IgD-negative memory B cell (primary cell): ENCODE results near the gene MSX2. TPM values are rescaled to one million over a fixed set of nuclear protein-coding genes. Genes with fewer than 3 reads are reported as not detected.

Experiments
- H3K27ac Mint-ChIP-seq, 3 donors: one replicate each; pipeline ENCODE4 v1.8.0; 2020 to 2022; ENCODE audit warnings: mild to moderate bottlenecking in 3 of 3, mixed read lengths in 3 of 3, moderate library complexity in 1 of 3
- H3K27me3 Mint-ChIP-seq: one replicate; pipeline ENCODE4 v1.8.0; 2021; ENCODE audit warnings: mixed read lengths
- H3K36me3 Mint-ChIP-seq: one replicate; pipeline ENCODE4 v1.8.0; 2020; ENCODE audit warnings: mild to moderate bottlenecking, mixed read lengths
- H3K4me1 Mint-ChIP-seq, 3 donors: one replicate each; pipeline ENCODE4 v1.8.0; 2020 to 2022; ENCODE audit warnings: mixed read lengths in 3 of 3, mild to moderate bottlenecking in 1 of 3
- H3K4me3 Mint-ChIP-seq, 4 donors: one replicate each; pipeline ENCODE4 v1.8.0; 2020 to 2022; ENCODE audit warnings: mild to moderate bottlenecking in 4 of 4, mixed read lengths in 4 of 4, moderate library complexity in 3 of 4
- H3K9me3 Mint-ChIP-seq, 3 donors: one replicate each; pipeline ENCODE4 v1.8.0; 2020 to 2021; ENCODE audit warnings: mixed read lengths in 3 of 3, mild to moderate bottlenecking in 1 of 3
- polyA plus RNA-seq: library from polyadenylated mRNA; unstranded; fragments of 300-500 nt; fragmentation: Illumina TruSeq; gene quantifications from one replicate; pipeline ENCODE4 v1.2.3, GENCODE V29; 2021

The MSX2 gene
- polyA plus RNA-seq, 1 donor from 2014 or later: not detected

DNA sequence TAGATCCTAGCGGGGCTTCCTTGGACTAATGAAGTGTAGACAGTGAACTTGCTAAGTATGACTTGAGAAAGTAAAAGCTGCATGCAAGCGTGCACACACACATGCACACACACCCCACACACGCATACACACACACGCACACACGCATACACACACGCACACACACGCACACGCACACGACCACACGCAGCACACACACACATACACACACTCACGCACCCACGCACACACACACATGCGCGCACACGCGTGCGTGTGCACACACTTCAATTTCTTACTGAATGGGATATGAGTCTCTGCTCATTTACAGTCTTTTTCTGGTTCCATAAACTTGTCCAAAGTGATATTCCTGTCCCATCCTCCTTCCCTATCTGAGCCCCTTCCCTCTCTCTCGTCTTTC, 41.2 kb downstream of the MSX2 start:
- Mint-ChIP-seq H3K9me3 (peaks cover 0 to 5% (median 4%) of the 10 kb centered on the region in 3 donors), H3K27me3 (peaks cover 1% of the 10 kb centered on the region), H3K36me3 (no peaks in the 10 kb centered on the region), H3K4me3 (no peak overlapping the region), H3K4me1 (peaks cover 0 to 2% (median 0%) of the 10 kb centered on the region in 3 donors), H3K27ac (no peak overlapping the region)

DNA sequence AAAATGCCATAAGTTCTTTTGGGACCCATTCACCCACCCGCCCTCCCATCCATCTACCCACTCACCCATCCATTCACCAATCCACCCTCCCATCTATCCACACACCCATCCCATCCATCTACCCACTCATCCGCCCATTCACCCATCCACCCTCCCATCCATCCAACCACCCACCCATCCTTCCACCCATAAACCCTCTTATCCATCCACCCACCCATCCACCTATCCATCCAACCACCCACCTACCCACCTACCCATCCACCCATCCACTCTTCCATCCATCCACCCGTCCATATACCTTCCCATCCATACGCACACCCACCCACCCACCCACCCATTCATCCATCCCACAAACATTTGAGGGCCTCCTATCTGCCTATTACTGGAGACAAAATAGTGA, 43.3 kb downstream of the MSX2 start:
- Mint-ChIP-seq H3K27ac (no peak overlapping the region), H3K27me3 (peaks cover 1% of the 10 kb centered on the region), H3K4me3 (no peak overlapping the region), H3K9me3 (peaks cover 7 to 10% (median 8%) of the 10 kb centered on the region in 3 donors), H3K36me3 (no peaks in the 10 kb centered on the region), H3K4me1 (peaks cover 0 to 2% (median 0%) of the 10 kb centered on the region in 3 donors)

DNA sequence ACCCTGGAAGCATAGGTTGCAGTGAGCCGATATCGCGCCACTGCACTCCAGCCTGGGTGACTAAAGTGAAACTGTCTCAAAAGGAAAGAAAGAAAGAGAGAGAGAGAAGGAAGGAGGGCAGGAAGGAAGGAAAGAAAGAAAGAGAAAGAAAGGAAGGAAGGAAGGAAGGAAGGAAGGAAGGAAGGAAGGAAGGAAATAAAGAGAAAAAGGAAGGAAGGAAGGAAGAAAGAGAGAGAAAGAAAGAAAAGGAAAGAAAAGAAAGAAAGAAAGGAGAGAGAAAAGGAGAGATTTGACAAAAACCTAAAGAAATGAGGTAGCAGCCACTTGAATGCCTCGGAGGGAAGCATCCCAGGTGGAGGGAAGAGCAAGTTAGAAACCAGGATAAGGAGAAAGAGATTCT, 44.6 kb downstream of the MSX2 start:
- peaks cover 0 to 2% (median 0%) of the 10 kb centered on the region in 3 donors for H3K4me1 Mint-ChIP-seq

DNA sequence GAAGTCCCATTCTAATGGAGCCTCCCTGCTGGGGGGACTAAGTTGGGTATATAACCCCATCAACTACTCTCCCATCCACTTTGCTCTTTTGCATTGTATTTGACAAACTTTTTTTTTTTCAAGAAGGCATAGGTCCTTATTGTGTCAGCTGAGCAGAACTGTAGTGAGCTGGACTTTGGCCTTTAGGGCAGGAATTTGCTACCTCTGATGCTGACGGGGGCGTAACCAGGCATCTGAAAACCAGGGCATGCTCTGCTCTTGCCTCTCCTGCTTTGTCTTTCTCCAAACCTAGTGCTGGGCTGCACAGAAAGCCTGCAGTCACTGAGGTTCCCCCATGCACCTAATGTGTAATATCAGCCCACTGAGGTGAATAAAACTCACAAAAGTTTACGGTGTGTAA, 49.0 kb downstream of the MSX2 start:
- Mint-ChIP-seq H3K36me3 (no peaks in the 10 kb centered on the region), H3K27ac (no peak overlapping the region), H3K4me3 (no peak overlapping the region), H3K4me1 (peaks cover 0 to 2% (median 0%) of the 10 kb centered on the region in 3 donors), H3K27me3 (peaks cover 2% of the 10 kb centered on the region), H3K9me3 (peaks cover 3 to 7% (median 6%) of the 10 kb centered on the region in 3 donors)

More for the DNA sequence above, 44.6 kb downstream of the MSX2 start:
- H3K36me3 Mint-ChIP-seq: no peaks in the 10 kb centered on the region
- H3K4me3 Mint-ChIP-seq: no peak overlapping the region
- no peak overlapping the region for H3K27ac Mint-ChIP-seq
- H3K27me3 Mint-ChIP-seq: peaks cover 3% of the 10 kb centered on the region
- H3K9me3 Mint-ChIP-seq: peaks cover 7 to 10% (median 8%) of the 10 kb centered on the region in 3 donors

DNA sequence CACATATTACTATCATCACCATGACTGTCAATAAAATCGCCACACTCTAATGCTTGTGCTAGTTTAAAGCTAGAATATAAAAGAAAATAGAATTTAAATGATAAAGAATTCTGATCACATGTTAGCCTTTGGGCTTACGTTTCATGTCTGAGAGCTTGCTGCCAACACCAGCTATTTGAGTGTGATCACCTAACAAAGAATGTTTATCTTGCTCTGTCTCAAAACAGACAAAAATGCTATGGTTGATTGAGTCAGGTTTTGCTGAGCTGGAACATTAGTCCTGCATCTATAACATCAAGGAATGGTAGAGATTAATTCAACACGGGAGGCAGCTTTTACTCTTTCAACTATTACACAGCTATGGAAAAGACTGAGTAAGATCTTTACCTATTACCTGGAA, 50.7 kb downstream of the MSX2 start:
- Mint-ChIP-seq H3K9me3 (peaks cover 3 to 11% (median 10%) of the 10 kb centered on the region in 3 donors), H3K4me3 (no peak overlapping the region), H3K27ac (no peak overlapping the region), H3K36me3 (no peaks in the 10 kb centered on the region), H3K4me1 (no peaks in the 10 kb centered on the region), H3K27me3 (peaks cover 2% of the 10 kb centered on the region)

DNA sequence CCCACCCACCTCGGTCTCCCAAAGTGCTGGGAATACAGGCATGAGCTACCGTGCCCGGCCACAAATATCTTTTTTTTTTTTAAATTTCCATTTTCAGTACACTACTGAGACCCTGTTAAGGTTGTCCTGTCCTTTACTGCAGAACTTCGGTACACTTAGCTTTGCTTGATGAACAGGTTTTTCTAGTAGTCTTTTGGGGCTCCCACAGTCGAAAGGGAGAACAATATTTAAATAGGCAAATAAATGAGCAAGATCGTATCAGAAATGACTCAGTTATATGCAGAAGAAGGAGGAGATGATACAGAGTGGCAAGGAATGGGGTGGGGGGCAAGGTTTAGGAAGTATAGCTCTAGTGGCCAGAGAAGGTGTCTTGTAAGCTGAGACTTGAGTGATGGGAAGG, 52.7 kb downstream of the MSX2 start:
- no peak overlapping the region for H3K27ac Mint-ChIP-seq
- H3K9me3 Mint-ChIP-seq: peaks cover 1 to 13% (median 13%) of the 10 kb centered on the region in 3 donors
- no peak overlapping the region for H3K4me3 Mint-ChIP-seq
- peaks cover 2% of the 10 kb centered on the region for H3K27me3 Mint-ChIP-seq
- H3K36me3 Mint-ChIP-seq: no peaks in the 10 kb centered on the region
- H3K4me1 Mint-ChIP-seq: no peaks in the 10 kb centered on the region

DNA sequence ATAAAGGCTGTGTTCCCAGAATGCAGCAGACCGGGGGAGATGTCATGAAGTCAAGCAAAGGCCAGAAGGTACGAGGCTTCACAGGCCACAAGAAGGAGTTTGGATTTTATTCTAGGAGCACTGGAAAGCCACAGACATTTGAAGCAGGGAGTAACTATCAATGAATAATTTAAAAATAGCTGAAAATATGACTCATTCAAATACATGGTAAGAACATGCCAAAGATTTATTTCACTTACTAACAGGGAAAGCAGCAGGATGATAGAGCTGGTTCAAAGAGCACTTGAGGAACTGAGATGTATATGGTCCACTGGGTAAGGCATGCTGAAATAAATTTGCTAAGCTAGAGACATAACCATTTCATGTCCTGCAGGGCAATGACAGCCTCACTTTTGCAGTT, 53.2 kb downstream of the MSX2 start:
- peaks cover 0 to 13% (median 11%) of the 10 kb centered on the region in 3 donors for H3K9me3 Mint-ChIP-seq
- peaks cover 4% of the 10 kb centered on the region for H3K27me3 Mint-ChIP-seq
- no peaks in the 10 kb centered on the region for H3K4me1 Mint-ChIP-seq
- no peak overlapping the region for H3K4me3 Mint-ChIP-seq
- H3K36me3 Mint-ChIP-seq: no peaks in the 10 kb centered on the region
- no peak overlapping the region for H3K27ac Mint-ChIP-seq
